Progenitor cell of endocrine pancreas (in vitro differentiated cells): Measurements from ENCODE around the gene KIF21B. TPM values are rescaled to one million over a fixed set of nuclear protein-coding genes. Genes with fewer than 3 reads are reported as not detected.

ENCODE experiments used
- DNase-seq: peaks from one replicate; pipeline ENCODE4 v3.0.0; 2021; ENCODE audit warnings: low spot score; ENCODE audit not compliant: unreplicated experiment
- H3K27ac Mint-ChIP-seq: 2 replicates; pipeline ENCODE4 v1.8.0; 2021; ENCODE audit warnings: mild to moderate bottlenecking, moderate library complexity, mixed read lengths
- H3K27me3 Mint-ChIP-seq: 2 replicates; pipeline ENCODE4 v1.8.0; 2021; ENCODE audit warnings: mixed read lengths
- H3K36me3 Mint-ChIP-seq: 2 replicates; pipeline ENCODE4 v1.8.0; 2022; ENCODE audit warnings: mixed read lengths; ENCODE audit not compliant: insufficient read depth
- H3K4me1 Mint-ChIP-seq: 2 replicates; pipeline ENCODE4 v1.8.0; 2021; ENCODE audit warnings: low read depth, mixed read lengths
- H3K4me3 Mint-ChIP-seq: 2 replicates; pipeline ENCODE4 v1.8.0; 2021; ENCODE audit warnings: low read depth, mild to moderate bottlenecking, moderate library complexity, mixed read lengths
- H3K9me3 Mint-ChIP-seq: 2 replicates; pipeline ENCODE4 v1.8.0; 2021; ENCODE audit warnings: low read depth, mixed read lengths
- CTCF ChIP-seq: fragments of 200-600 bp; sonication (generic); IDR thresholded peaks from one replicate; pipeline ENCODE4 v1.5.0; 2021; ENCODE audit warnings: antibody characterized with exemption, mild to moderate bottlenecking; ENCODE audit not compliant: unreplicated experiment
- total RNA-seq: library from RNA; stranded (reverse); gene quantifications from 2 replicates; pipeline ENCODE4 v1.2.1, GENCODE V29; 2021

The KIF21B gene
- total RNA-seq, 1 donor from 2014 or later = 11.4 TPM

GRCh38 chr1:200990114-200990513 lies 33.4 kb downstream of the KIF21B start:
- Mint-ChIP-seq H3K4me1 (no peaks in the 10 kb centered on the region), H3K4me3 (no peak overlapping the region), H3K9me3 (no peaks in the 10 kb centered on the region), H3K36me3 (no peaks in the 10 kb centered on the region), H3K27ac (no peak overlapping the region), H3K27me3 (no peaks in the 10 kb centered on the region)
- no peak for DNase-seq
- TF ChIP-seq CTCF = no peak

GRCh38 chr1:200989337-200989736 lies 34.2 kb downstream of the KIF21B start:
- no peak for TF ChIP-seq CTCF
- no peaks in the 10 kb centered on the region for H3K36me3 Mint-ChIP-seq
- no peak for DNase-seq
- H3K27ac Mint-ChIP-seq = no peak overlapping the region
- no peaks in the 10 kb centered on the region for H3K4me1 Mint-ChIP-seq
- no peak overlapping the region for H3K4me3 Mint-ChIP-seq
- H3K27me3 Mint-ChIP-seq = no peaks in the 10 kb centered on the region
- H3K9me3 Mint-ChIP-seq = no peaks in the 10 kb centered on the region

- no peaks in the 10 kb centered on the region for H3K4me1 Mint-ChIP-seq
- DNase-seq = no peak
- H3K9me3 Mint-ChIP-seq = no peaks in the 10 kb centered on the region
- H3K36me3 Mint-ChIP-seq = no peaks in the 10 kb centered on the region
- no peaks in the 10 kb centered on the region for H3K27me3 Mint-ChIP-seq
- H3K27ac Mint-ChIP-seq = no peak overlapping the region
- H3K4me3 Mint-ChIP-seq = no peak overlapping the region
- no peak for TF ChIP-seq CTCF
These were observed 34.8 kb downstream of the KIF21B start for GRCh38 chr1:200988693-200989092.

GRCh38 chr1:200985481-200985880 lies 38.0 kb downstream of the KIF21B start:
- H3K4me1 Mint-ChIP-seq = no peaks in the 10 kb centered on the region

GRCh38 chr1:200983035-200983561 lies 40.4 kb downstream of the KIF21B start:
- no peak for TF ChIP-seq CTCF
- no peak for DNase-seq
- Mint-ChIP-seq H3K9me3 (no peaks in the 10 kb centered on the region), H3K27ac (no peak overlapping the region), H3K36me3 (peaks cover 11% of the 10 kb centered on the region), H3K27me3 (no peaks in the 10 kb centered on the region), H3K4me1 (no peaks in the 10 kb centered on the region), H3K4me3 (no peak overlapping the region)

More at GRCh38 chr1:200985481-200985880, 38.0 kb downstream of the KIF21B start:
- DNase-seq = no peak
- no peak overlapping the region for H3K27ac Mint-ChIP-seq
- no peaks in the 10 kb centered on the region for H3K27me3 Mint-ChIP-seq
- no peak for TF ChIP-seq CTCF
- H3K4me3 Mint-ChIP-seq = no peak overlapping the region
- peaks cover 1% of the 10 kb centered on the region for H3K36me3 Mint-ChIP-seq
- no peaks in the 10 kb centered on the region for H3K9me3 Mint-ChIP-seq
